ENCODE results near the gene PGM5.

PGM5 gene

DNA sequence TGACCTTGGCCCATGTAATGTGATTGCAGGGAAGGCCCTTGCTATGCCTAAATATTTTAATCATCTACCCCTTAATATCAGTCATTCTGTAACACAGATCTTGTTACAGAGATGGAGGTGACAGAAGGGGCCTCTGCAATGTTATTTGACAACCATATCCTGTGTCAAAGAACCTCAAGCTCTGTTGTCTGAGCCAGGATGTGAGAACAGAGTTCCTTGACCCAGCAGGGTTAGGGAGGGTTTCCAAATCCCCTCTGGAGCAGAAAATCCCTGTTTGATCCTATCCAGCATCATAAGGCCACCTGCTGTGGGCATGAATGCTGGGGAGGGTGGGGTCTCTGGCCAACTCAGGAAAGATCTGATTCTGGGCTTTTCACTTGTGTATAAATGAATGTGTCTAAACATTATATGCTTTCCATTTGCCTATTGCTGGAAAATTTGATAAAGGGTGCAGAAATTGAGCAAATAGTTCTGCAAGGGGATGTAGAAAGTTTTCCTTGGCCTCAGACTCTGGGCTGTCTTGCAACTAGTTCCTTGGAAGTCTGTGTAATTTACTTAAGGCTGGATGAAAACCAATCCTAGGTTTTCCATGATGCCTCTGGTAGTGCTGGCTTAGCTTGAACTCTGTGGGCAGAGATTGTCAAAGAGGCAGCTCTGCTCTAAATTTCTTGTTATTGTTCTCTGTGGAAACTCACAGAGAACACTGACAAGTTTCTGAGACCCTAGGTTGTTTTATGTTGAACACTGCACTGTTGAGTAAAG, 71.0 kb downstream of the PGM5 start:
- TF ChIP-seq POLR2A (IDR thresholded peaks at IDR 0.05; ENCODE audit: low read length), result no peak
- TF ChIP-seq GATA1 (IDR thresholded peaks at IDR 0.05; ENCODE audit: low read depth, low read length), result no peak
- no peak for DNase-seq

DNA sequence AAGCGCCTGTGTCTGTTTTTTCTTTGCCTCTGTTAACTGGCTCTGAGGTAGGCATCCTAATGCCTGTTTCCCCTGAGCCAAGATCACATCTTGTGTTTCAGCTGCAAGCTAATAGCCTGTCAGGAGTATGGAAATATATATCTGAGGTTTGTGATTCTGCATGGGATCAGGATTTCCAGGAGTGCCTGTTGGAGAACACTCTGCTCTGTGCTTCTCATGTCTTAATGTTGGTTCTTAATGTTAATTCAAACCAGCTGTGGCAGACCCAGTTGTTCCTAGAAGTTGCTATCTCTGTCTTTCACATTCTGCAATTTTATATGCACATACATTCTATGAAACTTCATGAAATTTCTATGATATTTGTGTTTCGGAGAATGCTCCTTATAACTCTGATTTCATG, 72.1 kb downstream of the PGM5 start:
- TF ChIP-seq POLR2A (IDR thresholded peaks at IDR 0.05; ENCODE audit: low read length), result no peak
- TF ChIP-seq GATA1 (IDR thresholded peaks at IDR 0.05; ENCODE audit: low read depth, low read length), result no peak
- DNase-seq, result no peak

DNA sequence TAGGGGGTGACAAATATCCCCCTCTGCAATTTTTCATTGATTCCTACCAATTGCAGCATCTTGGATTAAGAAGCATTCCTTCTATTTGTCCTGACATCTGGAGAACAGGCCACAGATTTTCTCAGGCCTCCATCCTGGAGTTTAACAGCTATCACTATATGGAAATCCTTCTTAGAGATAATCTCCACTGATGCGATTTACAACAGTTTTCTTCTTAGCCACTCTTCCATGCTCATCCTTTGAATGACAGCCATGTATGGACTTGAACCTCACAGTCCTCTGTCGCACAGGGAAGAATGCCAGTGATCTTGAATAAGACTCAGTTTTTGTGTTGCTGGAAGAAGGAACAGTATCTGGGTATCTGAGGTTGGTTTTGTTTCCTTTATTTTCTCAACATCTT, 73.2 kb downstream of the PGM5 start:
- TF ChIP-seq POLR2A (IDR thresholded peaks at IDR 0.05; ENCODE audit: low read length), result no peak
- TF ChIP-seq GATA1 (IDR thresholded peaks at IDR 0.05; ENCODE audit: low read depth, low read length), result no peak
- DNase-seq, result no peak

DNA sequence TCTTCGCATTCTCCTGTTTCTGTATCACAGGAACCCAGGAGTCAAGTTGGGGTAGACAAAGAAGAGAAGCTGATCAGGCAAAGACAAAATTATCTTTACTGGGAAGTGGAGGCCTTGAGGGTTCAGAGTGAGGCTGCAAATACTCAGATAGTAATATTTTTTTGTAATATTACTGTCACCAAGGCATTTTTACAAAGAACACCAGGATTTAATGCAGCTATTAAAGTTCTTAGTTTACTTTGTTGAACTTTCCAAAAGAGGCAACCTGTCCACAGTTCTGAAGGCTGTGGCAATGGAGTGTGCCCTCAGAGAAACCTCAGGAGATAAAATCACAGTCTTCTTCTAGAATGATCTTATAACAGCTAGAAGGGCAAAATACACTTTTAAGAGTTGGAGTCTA, 74.9 kb downstream of the PGM5 start:
- TF ChIP-seq POLR2A (IDR thresholded peaks at IDR 0.05; ENCODE audit: low read length), result no peak
- TF ChIP-seq GATA1 (IDR thresholded peaks at IDR 0.05; ENCODE audit: low read depth, low read length), result no peak
- DNase-seq, result no peak

DNA sequence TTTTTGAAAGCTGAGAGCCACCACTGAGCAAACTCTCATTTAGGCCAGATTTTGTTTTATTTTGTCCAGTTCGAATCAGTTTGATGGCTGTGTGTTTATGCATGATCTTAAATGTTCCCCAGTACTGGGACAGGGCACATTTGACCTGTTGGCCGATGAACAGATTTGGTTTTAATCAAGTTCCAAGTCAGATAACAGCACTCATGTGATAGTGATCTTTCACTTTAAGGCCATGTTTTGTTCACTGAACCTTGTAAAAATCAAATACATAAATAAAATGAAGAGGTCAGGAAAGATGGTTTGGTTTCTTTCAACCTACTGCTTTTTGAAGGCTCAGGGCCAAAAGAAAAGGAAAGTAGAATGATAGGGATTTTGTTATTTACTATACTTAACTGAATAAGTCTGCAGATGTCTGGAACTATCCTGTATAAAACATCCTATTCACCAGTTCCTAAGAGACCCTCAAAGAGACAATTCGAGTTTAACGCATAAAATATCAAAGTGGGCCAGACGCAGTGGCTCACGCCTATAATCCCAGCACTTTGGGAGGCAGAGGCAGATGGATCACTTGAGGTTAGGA, 77.2 kb downstream of the PGM5 start:
- DNase-seq, result no peak
- TF ChIP-seq GATA1 (IDR thresholded peaks at IDR 0.05; ENCODE audit: low read depth, low read length) (no peak), POLR2A (IDR thresholded peaks at IDR 0.05; ENCODE audit: low read length) (no peak)

DNA sequence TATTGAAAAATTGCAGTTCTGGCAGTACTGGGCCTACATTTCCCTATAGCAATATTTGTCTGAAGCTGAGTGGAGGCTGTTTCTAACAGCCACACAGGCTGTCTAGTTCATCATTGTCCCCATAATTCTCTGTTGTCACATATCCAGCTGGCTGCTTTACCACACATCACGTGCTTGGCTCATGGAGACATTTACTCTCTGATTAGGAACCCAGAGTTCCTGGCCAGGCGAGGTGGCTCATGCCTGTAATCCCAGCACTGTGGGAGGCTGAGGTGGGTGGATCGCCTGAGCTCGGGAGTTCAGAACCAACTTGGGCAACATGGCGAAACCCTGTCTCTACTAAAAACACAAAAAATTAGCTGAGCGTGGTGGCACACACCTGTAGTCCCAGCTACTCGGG, 81.4 kb downstream of the PGM5 start:
- TF ChIP-seq GATA1 (IDR thresholded peaks at IDR 0.05; ENCODE audit: low read depth, low read length), result no peak
- TF ChIP-seq POLR2A (IDR thresholded peaks at IDR 0.05; ENCODE audit: low read length), result no peak
- no peak for DNase-seq

DNA sequence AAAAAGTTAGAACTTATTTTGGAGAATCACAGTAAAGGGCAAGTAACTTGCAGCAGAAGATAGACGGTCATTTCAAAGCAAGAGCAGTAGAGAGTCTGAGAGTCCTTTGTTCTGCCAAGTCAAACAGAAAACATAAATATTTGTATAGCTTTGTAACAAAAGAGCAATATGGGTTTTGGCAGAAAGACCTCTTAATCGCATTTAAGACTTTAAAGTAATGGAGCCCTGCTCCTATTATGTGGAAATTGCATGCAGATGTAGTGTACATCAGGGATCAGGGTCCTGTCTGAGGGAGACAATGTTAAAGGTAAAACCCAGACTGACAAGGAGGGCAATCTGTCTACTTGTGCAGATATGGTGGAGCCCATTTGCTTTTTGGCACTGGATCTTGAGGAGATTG, 87.2 kb downstream of the PGM5 start:
- TF ChIP-seq GATA1 (IDR thresholded peaks at IDR 0.05; ENCODE audit: low read depth, low read length), result no peak
- no peak for TF ChIP-seq POLR2A (IDR thresholded peaks at IDR 0.05; ENCODE audit: low read length)
- no peak for DNase-seq

DNA sequence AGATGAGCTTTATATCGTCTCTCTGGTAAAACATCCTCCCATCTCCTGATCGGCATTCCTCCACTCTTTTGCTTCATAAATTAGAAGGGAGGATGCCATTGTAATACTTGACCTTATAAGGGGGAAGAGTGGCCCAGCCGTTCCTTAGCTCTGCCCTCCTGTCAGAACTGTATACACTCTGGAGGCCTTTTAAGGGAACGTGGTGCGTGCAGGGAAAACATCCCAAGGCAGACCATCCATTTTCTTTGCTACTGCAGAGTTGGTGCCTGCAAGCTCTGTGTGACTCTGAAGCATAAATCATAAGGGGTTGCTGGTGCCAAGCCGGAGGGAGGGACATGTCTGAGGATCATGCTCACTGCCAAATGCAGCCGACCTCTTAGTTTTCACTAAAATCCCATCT, 90.4 kb downstream of the PGM5 start:
- TF ChIP-seq POLR2A (IDR thresholded peaks at IDR 0.05; ENCODE audit: low read length), result no peak
- TF ChIP-seq GATA1 (IDR thresholded peaks at IDR 0.05; ENCODE audit: low read depth, low read length), result no peak

DNA sequence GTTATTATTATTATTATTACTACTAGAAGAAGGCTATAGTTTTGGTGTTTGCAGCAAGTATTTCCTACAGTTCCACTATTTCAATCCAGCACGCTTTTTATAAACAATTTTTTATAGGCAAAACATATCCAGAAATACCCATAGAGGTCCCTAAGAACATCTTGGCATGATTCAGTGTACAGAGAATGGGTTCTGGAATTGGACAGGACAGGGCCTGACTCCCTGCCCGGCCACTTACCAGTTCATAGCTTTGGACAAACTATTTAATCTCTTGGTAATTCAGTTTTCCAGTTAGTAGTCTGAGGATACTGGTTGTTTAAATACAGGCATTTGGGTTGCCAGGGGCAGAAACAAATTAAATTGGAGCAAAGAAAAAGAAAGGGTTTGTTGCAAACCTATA, 91.2 kb downstream of the PGM5 start:
- no peak for DNase-seq
- no peak for TF ChIP-seq GATA1 (IDR thresholded peaks at IDR 0.05; ENCODE audit: low read depth, low read length)
- TF ChIP-seq POLR2A (IDR thresholded peaks at IDR 0.05; ENCODE audit: low read length), result no peak

More for the DNA sequence above, 90.4 kb downstream of the PGM5 start:
- no peak for DNase-seq

DNA sequence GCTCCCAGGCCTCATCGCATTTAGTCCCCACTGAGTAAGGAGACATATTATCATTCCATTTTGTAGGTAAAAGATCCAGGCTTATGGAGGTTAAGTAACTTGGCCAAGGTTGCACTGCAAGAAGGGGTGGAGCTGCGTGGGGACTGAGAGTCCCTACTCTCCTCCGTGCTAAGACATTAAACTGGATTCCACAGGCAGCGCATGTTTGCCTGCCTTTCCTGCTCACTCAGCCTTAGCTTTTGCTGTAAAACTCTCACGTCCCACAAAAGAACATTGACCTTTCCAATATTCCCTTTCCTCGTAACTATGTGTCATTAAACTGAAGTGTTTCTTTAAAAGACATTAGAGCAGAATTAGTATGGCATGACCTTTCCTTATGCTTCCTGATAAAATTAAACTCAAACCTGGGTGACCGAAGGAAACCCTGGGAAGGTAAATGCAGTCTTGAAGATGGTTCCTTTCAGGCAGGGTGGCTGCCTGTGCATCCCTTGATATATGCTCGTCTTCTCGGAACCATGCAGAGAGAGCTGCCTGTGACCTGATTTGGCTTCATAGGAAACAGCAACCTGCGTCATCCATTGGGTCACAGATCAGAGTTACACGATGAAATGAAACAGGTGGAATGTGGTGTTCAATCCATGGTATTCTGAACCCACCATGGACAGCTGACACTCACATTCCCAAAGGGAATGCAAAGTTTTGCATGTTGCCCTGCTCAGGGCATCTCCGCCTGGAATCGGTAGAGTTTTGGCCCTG, 98.3 kb downstream of the PGM5 start:
- TF ChIP-seq POLR2A (IDR thresholded peaks at IDR 0.05; ENCODE audit: low read length), result no peak
- TF ChIP-seq GATA1 (IDR thresholded peaks at IDR 0.05; ENCODE audit: low read depth, low read length), result no peak
- no peak for DNase-seq

DNA sequence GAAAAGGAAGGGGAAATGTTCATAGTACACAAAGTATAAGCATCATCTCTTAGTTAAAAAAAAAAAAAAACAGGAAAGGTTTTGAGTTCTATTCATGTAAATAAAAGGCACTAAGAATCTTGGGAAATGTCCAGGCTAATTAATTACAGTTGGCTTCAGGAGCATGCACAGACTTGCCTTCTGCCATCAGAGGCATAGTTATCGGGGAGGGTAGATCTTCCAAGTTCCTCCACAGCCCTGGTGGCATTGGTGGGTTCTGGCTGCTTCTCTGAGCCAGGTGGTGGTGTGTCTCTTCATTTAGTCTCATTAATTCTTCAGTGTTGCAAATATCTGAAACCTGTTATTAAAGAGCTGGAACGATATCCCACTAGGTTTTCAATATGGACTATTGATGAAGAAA, 99.0 kb downstream of the PGM5 start:
- TF ChIP-seq GATA1 (IDR thresholded peaks at IDR 0.05; ENCODE audit: low read depth, low read length), result no peak
- DNase-seq, result no peak

DNA sequence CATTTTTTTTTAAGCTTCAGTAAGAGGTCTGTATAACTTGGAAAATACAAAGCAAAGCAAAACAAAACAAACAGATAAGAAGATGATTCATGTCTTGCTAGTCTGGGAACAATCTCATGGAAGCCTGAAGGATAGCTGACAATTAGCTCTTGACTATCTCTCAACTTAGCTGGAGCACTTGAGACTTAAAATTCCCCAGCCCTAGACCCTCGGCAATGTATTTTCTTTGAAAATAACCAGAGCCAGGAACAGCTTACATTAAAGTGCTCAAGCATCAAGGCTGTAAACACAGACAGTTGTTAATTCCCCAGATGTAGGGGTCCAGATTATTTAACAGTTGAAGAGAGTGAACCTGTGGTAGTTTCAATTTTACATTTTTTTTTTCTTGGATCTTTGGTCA, 101.4 kb downstream of the PGM5 start:
- no peak for TF ChIP-seq GATA1 (IDR thresholded peaks at IDR 0.05; ENCODE audit: low read depth, low read length)
- no peak for TF ChIP-seq POLR2A (IDR thresholded peaks at IDR 0.05; ENCODE audit: low read length)
- no peak for DNase-seq

DNA sequence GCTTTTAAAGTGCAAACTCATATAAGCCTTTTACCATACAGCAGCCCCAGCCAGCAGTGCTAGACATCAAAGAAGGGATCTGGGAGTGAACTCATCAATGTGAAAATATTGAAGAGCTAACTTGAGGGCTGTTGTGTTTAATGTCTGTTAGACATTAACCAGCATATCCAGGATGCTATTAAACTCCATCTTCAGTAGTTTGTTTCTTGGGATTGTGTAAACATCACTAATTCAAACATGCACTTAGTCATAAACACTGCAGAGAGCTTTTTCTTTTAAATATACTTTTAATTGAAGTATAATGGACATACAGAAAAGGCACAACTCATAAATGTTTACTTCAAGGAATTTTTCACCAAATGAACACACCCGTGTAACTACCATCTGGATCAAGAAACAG, 102.5 kb downstream of the PGM5 start:
- no peak for TF ChIP-seq POLR2A (IDR thresholded peaks at IDR 0.05; ENCODE audit: low read length)
- no peak for TF ChIP-seq GATA1 (IDR thresholded peaks at IDR 0.05; ENCODE audit: low read depth, low read length)
- no peak for DNase-seq

DNA sequence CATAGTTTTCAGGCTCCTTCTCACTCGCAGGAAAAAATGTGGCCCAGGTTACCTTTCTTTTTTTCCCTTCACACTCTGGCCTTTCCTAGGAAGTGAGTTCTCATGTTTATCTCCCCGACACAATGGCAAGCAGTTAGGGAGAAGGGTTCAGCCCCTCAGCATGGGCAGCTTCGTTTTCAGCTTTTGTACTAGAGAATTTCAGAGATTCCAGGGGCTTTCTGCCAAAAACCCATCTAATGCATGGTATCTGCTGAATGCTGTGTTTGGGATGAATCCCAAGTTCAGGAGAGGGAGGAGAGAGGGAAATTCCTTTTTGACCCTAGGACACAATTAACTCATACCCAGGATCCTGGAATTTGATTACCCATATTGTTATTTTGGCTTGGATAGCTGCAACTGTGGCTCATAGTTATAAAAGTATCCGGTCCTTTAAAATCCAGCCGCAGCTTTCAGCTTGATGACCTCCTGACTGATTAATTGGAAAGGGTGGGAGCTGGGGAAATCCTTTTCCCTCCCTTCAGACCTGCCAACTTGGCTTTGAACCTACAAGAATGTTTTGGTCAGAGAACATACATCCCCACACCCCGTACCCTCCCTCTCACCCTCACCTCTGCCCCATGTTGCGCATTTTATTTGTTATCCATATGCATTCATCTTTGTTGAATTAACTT, 105.8 kb downstream of the PGM5 start:
- TF ChIP-seq POLR2A (IDR thresholded peaks at IDR 0.05; ENCODE audit: low read length) (no peak), GATA1 (IDR thresholded peaks at IDR 0.05; ENCODE audit: low read depth, low read length) (no peak)

More for the DNA sequence above, 105.8 kb downstream of the PGM5 start:
- no peak for DNase-seq

All from erythroblast (primary cell).